ENCODE measurements around the gene SWAP70.

Gene SWAP70

GRCh38 chr11:9651899-9652748 lies 11.8 kb upstream of the SWAP70 start:
- no peak for DNase-seq (ENCODE audit: low spot score)

GRCh38 chr11:9653871-9654270 lies 10.0 kb upstream of the SWAP70 start:
- no peak for DNase-seq (ENCODE audit: low spot score)

DNA sequence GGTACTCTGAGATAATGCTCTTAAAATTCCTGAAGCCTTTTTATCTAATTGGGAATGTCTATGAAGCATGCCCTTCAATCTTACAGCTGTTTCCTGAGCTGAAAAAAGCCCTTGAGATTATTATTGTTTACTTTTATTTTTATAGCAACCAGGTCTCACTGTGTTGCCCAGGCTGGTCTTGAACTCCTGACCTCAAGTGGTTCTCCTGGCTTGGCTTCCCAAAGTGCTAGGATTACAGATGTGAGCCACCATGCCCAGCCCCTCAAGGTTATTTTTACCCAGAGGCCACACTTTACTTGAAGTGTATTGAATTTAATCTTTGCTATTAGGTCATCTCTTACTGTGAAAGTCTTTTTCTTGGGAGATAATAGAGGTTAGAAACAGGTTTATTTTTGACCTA lies 7.0 kb upstream of the SWAP70 start:
- DNase-seq (ENCODE audit: low spot score): no peak

GRCh38 chr11:9657531-9657930 lies 6.3 kb upstream of the SWAP70 start:
- no peak for DNase-seq (ENCODE audit: low spot score)

DNA sequence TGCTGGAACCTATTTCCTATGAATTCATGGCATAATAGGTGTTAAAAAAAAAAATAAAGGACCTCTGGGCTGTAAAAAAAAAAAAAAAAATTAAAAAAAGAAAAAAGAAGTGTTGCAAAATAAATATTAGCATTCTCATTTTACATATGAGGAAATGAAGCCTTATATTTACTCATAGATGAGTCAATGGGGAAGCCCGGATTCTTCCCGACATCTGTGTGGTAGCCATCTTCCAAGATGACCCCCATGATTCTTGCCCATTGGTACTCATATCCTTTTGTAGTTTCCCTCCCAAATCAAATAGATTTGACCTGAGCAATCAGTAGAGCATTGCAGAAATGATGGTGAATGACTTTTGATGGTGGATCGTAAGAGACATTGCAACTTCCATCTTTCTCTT lies 3.0 kb upstream of the SWAP70 start:
- no peak for DNase-seq (ENCODE audit: low spot score)

DNA sequence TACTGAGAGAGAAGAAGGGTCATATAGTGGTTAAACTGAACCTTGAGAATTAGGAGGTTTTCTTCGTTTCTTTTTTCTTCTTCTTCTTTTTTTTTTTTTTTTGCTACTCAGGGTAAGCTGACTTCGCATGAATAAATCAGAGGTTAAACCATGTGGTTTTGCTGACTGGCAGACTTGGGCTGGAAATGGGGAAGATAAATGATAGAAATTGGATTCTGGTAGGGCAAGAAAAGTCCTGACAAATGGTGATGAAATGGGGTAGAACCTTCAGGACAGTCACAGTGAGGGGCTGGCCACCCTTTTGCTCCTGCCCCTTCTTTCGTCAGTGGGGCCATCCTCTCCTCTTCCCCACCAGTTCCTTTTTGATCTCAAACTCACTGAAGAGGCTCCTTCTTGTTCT lies 1.6 kb upstream of the SWAP70 start:
- DNase-seq (ENCODE audit: low spot score): peak; percentile 79

- peak; percentile 83 for DNase-seq (ENCODE audit: low spot score)
Measured at GRCh38 chr11:9664276-9665171, 647 bp downstream of the SWAP70 start.

DNA sequence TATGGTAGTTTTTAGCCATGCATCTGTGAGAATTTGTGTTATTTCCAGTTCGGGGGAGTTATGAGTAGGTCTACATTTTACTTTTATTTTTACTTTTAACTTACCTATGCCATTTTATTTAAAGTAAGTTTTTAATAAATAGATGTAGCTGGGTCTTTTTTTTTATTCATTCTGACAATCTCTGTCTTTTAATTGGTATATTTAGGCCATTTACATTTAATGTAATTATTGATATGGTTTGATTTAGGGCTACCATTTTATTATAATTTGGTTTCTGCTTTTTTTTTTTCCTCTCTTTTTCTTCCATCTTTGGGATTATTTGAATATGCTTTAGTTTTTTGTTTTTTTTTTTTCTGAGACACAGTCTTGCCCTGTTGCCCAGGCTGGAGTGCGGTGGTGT lies 1.9 kb downstream of the SWAP70 start:
- no peak for DNase-seq (ENCODE audit: low spot score)

GRCh38 chr11:9669954-9670353 lies 6.1 kb downstream of the SWAP70 start:
- DNase-seq (ENCODE audit: low spot score): no peak

DNA sequence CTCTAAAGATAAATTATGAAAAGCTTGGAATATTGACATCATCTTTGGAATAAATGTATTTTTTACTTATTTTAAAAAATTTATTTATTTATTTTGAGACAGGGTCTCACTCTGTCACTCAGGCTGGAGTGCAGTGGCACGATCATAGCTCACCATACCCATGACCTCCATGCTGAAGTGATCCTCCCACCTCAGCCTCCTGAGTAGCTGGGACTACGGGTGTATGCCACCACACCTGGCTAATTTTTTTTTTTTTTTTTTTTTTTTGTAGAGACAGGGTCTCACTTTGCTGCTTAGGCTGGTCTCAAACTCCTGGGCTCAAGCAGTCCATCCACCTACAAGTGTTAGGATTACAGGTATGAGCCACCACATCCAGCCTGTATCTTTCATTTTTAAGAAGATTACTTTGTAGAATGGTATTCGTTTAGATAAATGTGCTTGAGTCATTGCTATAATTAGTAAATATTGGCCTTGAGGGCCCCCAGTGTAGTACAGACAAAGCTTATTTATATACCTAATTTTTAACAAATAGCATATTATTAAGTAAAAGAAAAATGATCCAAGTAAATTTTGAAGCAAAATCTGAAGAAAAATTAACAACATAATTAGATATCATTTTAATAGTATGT lies 8.5 kb downstream of the SWAP70 start:
- DNase-seq (ENCODE audit: low spot score): no peak

- DNase-seq (ENCODE audit: low spot score): no peak
Measured at GRCh38 chr11:9672918-9673317, 9.0 kb downstream of the SWAP70 start.

GRCh38 chr11:9675691-9676090 lies 11.8 kb downstream of the SWAP70 start:
- no peak for DNase-seq (ENCODE audit: low spot score)

DNA sequence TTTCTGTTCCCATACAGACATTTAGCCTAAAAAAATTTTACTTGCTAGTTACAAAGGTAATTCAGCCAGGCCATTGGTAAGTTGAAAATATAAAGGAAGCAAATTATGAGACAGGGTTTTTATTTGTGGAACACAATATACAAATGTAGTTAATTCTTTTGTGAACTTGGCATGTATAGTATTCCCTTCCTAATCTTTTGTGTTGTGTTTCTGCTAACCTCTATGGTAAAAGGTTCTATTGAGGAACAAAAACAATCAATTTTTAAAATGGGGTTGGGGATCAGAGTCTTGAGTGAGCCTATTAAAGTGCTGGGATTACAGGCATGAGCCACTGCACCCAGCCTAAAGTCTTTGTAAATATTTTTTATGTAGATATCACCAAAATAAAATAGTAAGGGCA lies 14.1 kb downstream of the SWAP70 start:
- no peak for DNase-seq (ENCODE audit: low spot score)

DNA sequence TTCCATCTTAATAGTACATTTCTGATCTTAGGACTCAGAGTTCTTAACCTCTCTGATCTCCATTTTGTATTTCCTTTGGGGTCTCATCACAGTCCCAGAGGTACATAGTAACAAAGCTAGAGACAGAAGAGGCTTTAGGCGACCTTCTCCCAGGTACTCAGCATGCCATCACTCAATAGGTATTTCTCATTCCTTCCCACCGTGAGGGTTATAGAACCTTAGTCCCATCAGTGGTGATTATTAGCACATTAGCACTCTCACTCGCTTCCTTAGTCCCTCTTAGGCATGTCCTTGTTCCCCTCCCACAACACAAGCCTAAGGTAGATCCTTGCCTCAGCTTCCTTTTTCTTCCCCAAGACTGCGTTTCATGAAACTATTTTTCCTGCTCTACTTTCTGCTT lies 14.7 kb downstream of the SWAP70 start:
- DNase-seq (ENCODE audit: low spot score): no peak

- DNase-seq (ENCODE audit: low spot score): no peak
Measured at GRCh38 chr11:9680028-9680427, 16.2 kb downstream of the SWAP70 start.

DNA sequence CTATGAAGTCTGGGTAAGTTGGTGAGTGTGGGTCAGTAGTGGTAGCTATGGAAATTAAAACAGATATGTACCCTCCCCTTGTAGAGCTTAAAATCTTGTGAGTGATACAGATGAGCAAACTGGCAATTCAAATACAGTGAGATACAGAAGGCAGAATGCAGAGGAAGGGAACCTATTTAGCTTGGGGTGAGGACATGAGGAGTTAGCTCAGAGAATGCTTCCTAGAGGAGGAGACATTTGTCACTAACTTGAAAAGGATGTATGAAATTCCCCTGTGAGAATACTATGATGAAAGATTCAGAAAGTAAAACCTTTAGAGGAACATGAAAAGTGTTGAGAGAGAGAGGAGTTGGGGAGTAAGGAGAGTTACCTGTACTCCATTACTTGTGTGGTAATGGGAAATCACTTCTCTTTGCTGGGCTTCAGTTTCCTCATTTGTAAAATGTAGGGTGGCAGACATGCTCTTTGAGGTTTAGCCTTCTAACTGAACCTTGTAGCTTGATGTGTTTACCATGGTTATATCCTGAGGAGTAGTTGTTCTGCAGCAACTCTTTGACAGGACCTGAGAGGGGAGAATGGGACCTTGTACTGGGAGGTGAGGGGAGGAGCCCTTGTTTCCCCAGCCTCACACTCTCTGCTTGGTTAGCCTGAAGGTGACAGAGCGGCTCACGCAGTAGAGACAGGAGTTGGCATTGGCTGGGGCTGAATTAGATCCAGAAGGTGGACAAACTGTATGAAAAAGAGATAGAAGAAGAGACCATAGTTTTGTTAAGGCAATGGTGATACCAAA lies 17.9 kb downstream of the SWAP70 start:
- DNase-seq (ENCODE audit: low spot score): peak; percentile 55

DNA sequence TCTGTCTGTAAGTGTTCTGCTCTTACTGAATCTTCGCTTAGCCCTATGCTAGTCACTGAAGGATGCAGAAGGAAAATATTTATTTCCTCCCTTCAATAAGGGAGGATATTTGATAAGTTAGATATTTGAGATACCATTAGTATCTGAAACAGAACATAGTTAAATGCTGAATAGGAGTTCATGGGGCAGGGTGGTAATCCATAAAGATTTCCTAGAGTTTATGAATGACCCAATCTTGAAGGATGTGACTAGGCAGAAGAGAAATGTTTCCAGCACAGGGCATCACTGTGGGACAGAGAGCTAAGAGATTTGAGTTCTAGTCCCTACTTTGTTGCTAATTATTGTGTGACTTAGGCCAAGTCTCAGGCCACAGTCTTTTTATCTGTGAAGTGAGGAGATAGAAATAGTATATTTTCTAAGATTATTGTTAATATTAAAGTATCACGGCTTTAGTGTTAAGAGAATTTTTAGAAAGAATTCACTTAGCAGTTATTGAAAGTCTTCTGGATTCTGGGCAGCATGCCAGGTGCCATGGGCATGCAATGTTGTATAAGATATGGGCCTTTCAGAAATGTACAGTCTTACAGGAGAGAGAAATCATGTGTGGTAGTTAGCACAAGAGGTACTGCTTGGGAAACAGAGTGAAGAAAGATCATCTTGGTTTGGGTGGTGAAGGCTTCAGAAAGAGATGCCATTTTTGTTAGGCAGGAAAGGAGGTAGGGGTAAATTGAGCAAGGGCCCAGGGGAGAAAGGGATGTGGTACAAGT lies 24.0 kb downstream of the SWAP70 start:
- peak; percentile 51 for DNase-seq (ENCODE audit: low spot score)

DNA sequence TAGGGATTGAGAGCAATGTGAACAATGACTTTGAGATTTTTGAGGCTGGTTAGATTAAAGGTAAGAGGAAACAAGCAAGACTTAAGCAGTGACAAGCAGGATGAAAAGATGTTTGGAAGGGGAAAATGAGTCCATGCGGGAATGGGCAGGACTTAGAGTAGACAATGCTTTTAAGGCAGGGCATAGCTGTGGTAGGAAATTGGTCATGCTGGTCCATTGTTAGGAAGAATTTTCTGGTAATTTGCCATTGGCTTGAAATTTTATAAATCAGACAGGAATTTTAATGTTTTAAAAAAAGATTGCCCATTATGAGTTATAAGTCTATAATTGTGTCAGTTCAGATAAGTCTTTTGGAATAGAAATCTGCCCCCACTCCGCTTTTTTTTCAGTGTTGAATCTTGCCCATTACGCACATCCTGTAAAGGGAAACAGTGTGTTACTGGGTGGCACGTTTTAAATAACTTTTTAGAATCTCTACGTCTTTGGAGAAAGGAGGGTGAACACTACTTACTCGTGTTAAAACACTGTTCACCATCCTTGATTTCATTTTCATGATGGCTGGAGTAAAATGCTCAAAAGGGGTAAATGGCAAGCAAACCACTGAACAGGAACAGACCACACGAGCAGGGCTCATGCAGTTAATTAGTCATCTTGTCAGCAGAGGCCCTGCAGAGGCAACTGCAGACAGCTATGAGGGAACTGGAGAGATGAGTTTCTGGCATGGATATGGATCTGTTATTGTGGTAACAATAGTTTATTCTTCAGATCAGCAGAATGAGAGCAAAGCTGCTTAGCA lies 25.0 kb downstream of the SWAP70 start:
- peak; percentile 86 for DNase-seq (ENCODE audit: low spot score)

- no peak for DNase-seq (ENCODE audit: low spot score)
Measured at GRCh38 chr11:9689721-9690120, 25.8 kb downstream of the SWAP70 start.

DNA sequence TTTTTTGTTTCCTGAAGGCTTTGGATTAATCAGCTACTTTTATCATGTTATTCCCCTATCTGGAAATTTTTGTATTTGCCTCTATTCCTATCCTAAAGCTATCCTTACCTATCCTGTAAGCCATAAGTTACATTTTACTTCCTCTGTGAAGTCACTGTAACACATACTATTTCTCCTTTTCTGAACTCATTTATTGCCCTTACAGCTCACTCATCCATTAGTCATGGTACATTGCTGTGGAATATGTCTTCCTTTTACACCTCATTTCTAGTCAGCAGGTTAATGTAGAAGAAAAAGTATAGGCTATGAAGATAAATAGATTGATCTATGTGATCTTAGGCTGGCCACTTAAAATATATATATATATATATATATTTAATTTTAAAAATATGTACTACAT lies 28.0 kb downstream of the SWAP70 start:
- DNase-seq (ENCODE audit: low spot score): peak; percentile 53
